Neural progenitor cell (in vitro differentiated cells): ENCODE data around the gene C3orf70. TPM values are rescaled to one million over a fixed set of nuclear protein-coding genes. Genes with fewer than 3 reads are reported as not detected.
A peak's percentile ranks its signal among the peaks of the same experiment; 100 is the strongest.

Experiments
- DNase-seq: peaks from one replicate; pipeline ENCODE4 v3.0.0-alpha.2; 2016; ENCODE audit warnings: low spot score
- H2AFZ ChIP-seq: fragments of 200-600 bp; sonication (generic); replicated peaks from 2 replicates; pipeline ENCODE4 v1.6.1; 2016; ENCODE audit warnings: antibody characterized with exemption
- H3F3A ChIP-seq: fragments of 200-600 bp; sonication (generic); 2 replicates; pipeline ENCODE4 v1.6.1; 2016; ENCODE audit warnings: antibody characterized with exemption, low read depth
- H3K27ac ChIP-seq: fragments of 200-600 bp; sonication (generic); 2 replicates; pipeline ENCODE4 v1.5.1; 2016; ENCODE audit warnings: mild to moderate bottlenecking
- H3K27me3 ChIP-seq: fragments of 200-600 bp; sonication (generic); 2 replicates; pipeline ENCODE4 v1.6.1; 2016; ENCODE audit warnings: mild to moderate bottlenecking, moderate library complexity
- H3K36me3 ChIP-seq: fragments of 200-600 bp; sonication (generic); 2 replicates; pipeline ENCODE4 v1.5.1; 2016
- H3K4me1 ChIP-seq: fragments of 200-600 bp; sonication (generic); 2 replicates; pipeline ENCODE4 v1.6.1; 2016; ENCODE audit warnings: mixed run types
- H3K4me2 ChIP-seq: fragments of 200-600 bp; sonication (generic); 2 replicates; pipeline ENCODE4 v1.6.1; 2016
- H3K4me3 ChIP-seq: fragments of 200-600 bp; sonication (generic); 2 replicates; pipeline ENCODE4 v1.5.1; 2016
- H3K79me2 ChIP-seq: fragments of 200-600 bp; sonication (generic); 2 replicates; pipeline ENCODE4 v1.6.1; 2016; ENCODE audit warnings: low read depth
- H3K9ac ChIP-seq: fragments of 200-600 bp; sonication (generic); 2 replicates; pipeline ENCODE4 v1.6.1; 2016
- H3K9me3 ChIP-seq: fragments of 200-600 bp; sonication (generic); 2 replicates; pipeline ENCODE4 v1.5.1; 2016; ENCODE audit warnings: low read depth
- H4K20me1 ChIP-seq: fragments of 200-600 bp; sonication (generic); 2 replicates; pipeline ENCODE4 v1.6.1; 2016; ENCODE audit warnings: low read depth
- H3K27ac Mint-ChIP-seq: 3 replicates; pipeline ENCODE4 v1.8.0; 2021; ENCODE audit warnings: mixed read lengths
- H3K27me3 Mint-ChIP-seq: 2 replicates; pipeline ENCODE4 v1.8.0; 2022; ENCODE audit warnings: low read depth, mild to moderate bottlenecking, inconsistent platforms, moderate library complexity, mixed read lengths; ENCODE audit not compliant: insufficient read depth
- H3K36me3 Mint-ChIP-seq: 3 replicates; pipeline ENCODE4 v1.8.0; 2021; ENCODE audit warnings: mixed read lengths
- H3K4me1 Mint-ChIP-seq: 3 replicates; pipeline ENCODE4 v1.8.0; 2021; ENCODE audit warnings: mixed read lengths
- H3K4me3 Mint-ChIP-seq: 3 replicates; pipeline ENCODE4 v1.8.0; 2021; ENCODE audit warnings: mild to moderate bottlenecking, moderate library complexity, mixed read lengths
- H3K9me3 Mint-ChIP-seq: 3 replicates; pipeline ENCODE4 v1.8.0; 2020; ENCODE audit warnings: mixed read lengths
- EZH2 ChIP-seq: fragments of 200-600 bp; sonication (generic); IDR thresholded peaks from 2 replicates; pipeline ENCODE4 v1.6.1; 2017; ENCODE audit warnings: antibody characterized with exemption, mild to moderate bottlenecking, moderate library complexity
- EZH2phosphoT487 ChIP-seq: fragments of 200-600 bp; sonication (generic); IDR thresholded peaks from 2 replicates; pipeline ENCODE4 v1.6.1; 2017; ENCODE audit warnings: antibody characterized with exemption
- total RNA-seq: library from RNA; depleted of rRNA; stranded (reverse); fragments of >200 nt; gene quantifications from 2 replicates; pipeline ENCODE4 v1.2.3, GENCODE V29; 2015; ENCODE audit warnings: low replicate concordance
- TF ChIP-seq, protein P1 (sequence below): fragments of 200-600 bp; sonication (generic); IDR thresholded peaks from 2 replicates; pipeline ENCODE4 v1.5.1; 2017; ENCODE audit warnings: antibody characterized with exemption, mild to moderate bottlenecking

C3orf70 gene
- total RNA-seq, 1 donor from 2014 or later, result 4.8 TPM

DNA sequence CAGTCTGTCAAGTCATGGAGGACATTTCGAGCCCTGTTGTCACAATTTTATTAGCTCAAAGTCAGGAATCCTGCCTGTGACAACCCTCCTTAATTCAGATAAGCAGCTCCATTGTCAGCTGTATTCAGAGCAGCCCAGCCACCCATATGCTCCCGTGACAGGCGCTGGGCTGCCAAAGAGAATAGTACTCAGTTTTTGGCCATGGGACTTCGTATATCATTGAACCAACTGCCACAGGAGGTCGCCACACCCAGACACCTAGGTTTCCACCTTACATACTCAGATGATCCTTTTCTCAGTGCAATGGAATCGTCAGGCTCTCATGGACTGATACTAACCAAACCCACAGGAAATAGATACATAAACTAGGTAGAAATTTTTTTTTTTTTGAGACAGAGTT, 100.2 kb downstream of the C3orf70 start:
- Mint-ChIP-seq H3K36me3 (peaks cover 43% of the 10 kb centered on the region), H3K9me3 (peaks cover 14% of the 10 kb centered on the region), H3K27me3 (no peaks in the 10 kb centered on the region), H3K4me1 (no peaks in the 10 kb centered on the region), H3K4me3 (no peak overlapping the region), H3K27ac (no peak overlapping the region)
- H2AFZ ChIP-seq, result no peak overlapping the region
- H3F3A ChIP-seq, result no peaks in the 10 kb centered on the region
- H3K4me2 ChIP-seq, result no peak overlapping the region
- no peaks in the 10 kb centered on the region for H4K20me1 ChIP-seq
- no peak for TF ChIP-seq EZH2
- no peak for TF ChIP-seq EZH2phosphoT487
- TF ChIP-seq, protein P1, sequence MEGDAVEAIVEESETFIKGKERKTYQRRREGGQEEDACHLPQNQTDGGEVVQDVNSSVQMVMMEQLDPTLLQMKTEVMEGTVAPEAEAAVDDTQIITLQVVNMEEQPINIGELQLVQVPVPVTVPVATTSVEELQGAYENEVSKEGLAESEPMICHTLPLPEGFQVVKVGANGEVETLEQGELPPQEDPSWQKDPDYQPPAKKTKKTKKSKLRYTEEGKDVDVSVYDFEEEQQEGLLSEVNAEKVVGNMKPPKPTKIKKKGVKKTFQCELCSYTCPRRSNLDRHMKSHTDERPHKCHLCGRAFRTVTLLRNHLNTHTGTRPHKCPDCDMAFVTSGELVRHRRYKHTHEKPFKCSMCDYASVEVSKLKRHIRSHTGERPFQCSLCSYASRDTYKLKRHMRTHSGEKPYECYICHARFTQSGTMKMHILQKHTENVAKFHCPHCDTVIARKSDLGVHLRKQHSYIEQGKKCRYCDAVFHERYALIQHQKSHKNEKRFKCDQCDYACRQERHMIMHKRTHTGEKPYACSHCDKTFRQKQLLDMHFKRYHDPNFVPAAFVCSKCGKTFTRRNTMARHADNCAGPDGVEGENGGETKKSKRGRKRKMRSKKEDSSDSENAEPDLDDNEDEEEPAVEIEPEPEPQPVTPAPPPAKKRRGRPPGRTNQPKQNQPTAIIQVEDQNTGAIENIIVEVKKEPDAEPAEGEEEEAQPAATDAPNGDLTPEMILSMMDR, result no peak
- H3K27ac ChIP-seq, result no peak overlapping the region
- no peaks in the 10 kb centered on the region for H3K9me3 ChIP-seq
- no peak overlapping the region for H3K4me3 ChIP-seq
- no peak overlapping the region for H3K9ac ChIP-seq
- no peaks in the 10 kb centered on the region for H3K27me3 ChIP-seq
- no peaks in the 10 kb centered on the region for H3K4me1 ChIP-seq
- no peak for DNase-seq
- no peaks in the 10 kb centered on the region for H3K79me2 ChIP-seq
- H3K36me3 ChIP-seq, result no peaks in the 10 kb centered on the region

DNA sequence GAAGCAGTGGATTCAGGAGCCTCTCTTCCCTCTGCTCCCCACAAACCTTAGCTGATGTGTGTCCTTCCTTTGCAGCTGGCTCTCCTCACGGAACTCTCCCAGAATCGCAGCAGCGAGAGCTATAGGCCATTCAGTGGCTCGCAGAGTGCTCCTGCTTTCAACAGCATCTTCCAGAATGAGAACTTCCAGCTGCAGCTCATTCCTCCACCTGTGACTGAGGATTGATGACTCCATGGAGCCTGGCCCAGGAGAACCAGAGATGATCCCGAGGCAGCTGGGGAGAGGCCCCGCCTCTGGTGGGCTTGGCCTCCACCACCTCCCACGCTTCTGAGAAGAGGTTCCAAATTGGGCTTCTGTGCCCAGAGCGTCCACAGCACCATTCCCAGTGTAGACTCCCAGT, 101.1 kb downstream of the C3orf70 start:
- Histone ChIP-seq H3K27ac (no peak overlapping the region), H2AFZ (no peak overlapping the region), H3K27me3 (no peaks in the 10 kb centered on the region), H3K79me2 (no peaks in the 10 kb centered on the region), H3F3A (no peaks in the 10 kb centered on the region), H3K4me1 (no peaks in the 10 kb centered on the region), H4K20me1 (no peaks in the 10 kb centered on the region), H3K4me3 (no peak overlapping the region), H3K4me2 (no peak overlapping the region), H3K36me3 (no peaks in the 10 kb centered on the region), H3K9ac (no peak overlapping the region), H3K9me3 (no peaks in the 10 kb centered on the region)
- Mint-ChIP-seq H3K27ac (no peak overlapping the region), H3K36me3 (peaks cover 40% of the 10 kb centered on the region), H3K27me3 (no peaks in the 10 kb centered on the region), H3K4me1 (no peaks in the 10 kb centered on the region), H3K4me3 (no peak overlapping the region), H3K9me3 (peaks cover 7% of the 10 kb centered on the region)
- TF ChIP-seq EZH2phosphoT487, result no peak
- no peak for TF ChIP-seq EZH2
- TF ChIP-seq, protein P1, result no peak
- no peak for DNase-seq

DNA sequence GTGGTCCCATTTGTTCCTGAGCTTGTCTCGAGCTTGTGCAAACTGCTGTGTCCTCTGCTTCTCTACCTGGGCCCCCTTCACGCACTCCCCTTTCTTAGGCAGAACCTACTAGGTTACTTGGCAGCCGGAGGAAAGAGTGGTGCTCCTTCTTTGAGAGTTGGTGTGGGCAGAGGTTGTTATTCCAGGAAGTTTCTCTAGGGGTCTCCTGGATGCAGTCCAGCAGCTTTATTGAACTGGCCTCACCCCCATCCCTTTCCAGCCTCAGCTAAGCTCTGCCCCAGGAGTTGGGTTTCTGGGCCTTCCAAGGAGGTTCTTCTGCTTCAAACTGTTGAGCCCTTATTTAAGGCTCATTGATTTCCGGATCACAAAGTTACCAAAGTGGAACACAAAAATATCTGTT, 103.2 kb downstream of the C3orf70 start:
- H3K36me3 Mint-ChIP-seq, result peaks cover 29% of the 10 kb centered on the region
- H3K36me3 ChIP-seq, result no peaks in the 10 kb centered on the region
- H3K4me1 ChIP-seq, result no peaks in the 10 kb centered on the region
- no peaks in the 10 kb centered on the region for H3K9me3 Mint-ChIP-seq
- no peak overlapping the region for H3K9ac ChIP-seq
- no peaks in the 10 kb centered on the region for H4K20me1 ChIP-seq
- no peak overlapping the region for H3K4me3 ChIP-seq
- H3K4me1 Mint-ChIP-seq, result peaks cover 5% of the 10 kb centered on the region
- H3F3A ChIP-seq, result no peaks in the 10 kb centered on the region
- no peak for TF ChIP-seq EZH2
- TF ChIP-seq, protein P1, result peak; percentile 42
- no peak for TF ChIP-seq EZH2phosphoT487
- no peak overlapping the region for H3K27ac Mint-ChIP-seq
- no peak overlapping the region for H3K4me2 ChIP-seq
- H3K27me3 ChIP-seq, result no peaks in the 10 kb centered on the region
- H3K79me2 ChIP-seq, result no peaks in the 10 kb centered on the region
- no peak overlapping the region for H3K27ac ChIP-seq
- H3K9me3 ChIP-seq, result no peaks in the 10 kb centered on the region
- no peaks in the 10 kb centered on the region for H3K27me3 Mint-ChIP-seq
- no peak overlapping the region for H3K4me3 Mint-ChIP-seq
- DNase-seq, result peak; percentile 31
- no peak overlapping the region for H2AFZ ChIP-seq
